HEK293 (cell line): ENCODE measurements around the gene MADCAM1.

ENCODE experiments used
- KLF16 ChIP-seq: fragments of 450-650 bp; formaldehyde crosslinking; IDR thresholded peaks from 2 replicates; pipeline ENCODE4 v1.5.1; 2017; ENCODE audit warnings: missing biosample characterization, missing genetic modification characterization
- RBAK ChIP-seq: fragments of 450-650 bp; formaldehyde crosslinking; IDR thresholded peaks from 2 replicates; pipeline ENCODE4 v1.5.1; 2016; ENCODE audit warnings: missing biosample characterization, missing genetic modification characterization
- ZBTB8A ChIP-seq: fragments of 450-650 bp; formaldehyde crosslinking; IDR thresholded peaks from 2 replicates; pipeline ENCODE4 v1.5.1; 2016; ENCODE audit warnings: missing biosample characterization, missing genetic modification characterization
- ZNF114 ChIP-seq: fragments of 450-650 bp; formaldehyde crosslinking; IDR thresholded peaks from 2 replicates; pipeline ENCODE4 v1.5.0; 2017; ENCODE audit warnings: missing biosample characterization, missing genetic modification characterization
- ZNF133 ChIP-seq: fragments of 450-650 bp; formaldehyde crosslinking; IDR thresholded peaks from 2 replicates; pipeline ENCODE4 v1.5.1; 2016; ENCODE audit warnings: missing biosample characterization, missing genetic modification characterization
- ZNF184 ChIP-seq: fragments of 450-650 bp; IDR thresholded peaks from 2 replicates; pipeline ENCODE4 v1.5.1; 2018; ENCODE audit warnings: missing biosample characterization, mild to moderate bottlenecking, missing genetic modification characterization
- ZNF248 ChIP-seq: fragments of 450-650 bp; formaldehyde crosslinking; IDR thresholded peaks from 2 replicates; pipeline ENCODE4 v1.5.1; 2017; ENCODE audit warnings: missing biosample characterization, missing genetic modification characterization
- ZNF830 ChIP-seq: fragments of 450-650 bp; IDR thresholded peaks from 2 replicates; pipeline ENCODE4 v1.5.0; 2018; ENCODE audit warnings: missing biosample characterization, missing genetic modification characterization, low read depth, mild to moderate bottlenecking, moderate library complexity
- TF ChIP-seq, protein P1 (sequence below): fragments of 450-650 bp; formaldehyde crosslinking; IDR thresholded peaks from 2 replicates; pipeline ENCODE4 v1.5.1; 2016; ENCODE audit warnings: missing biosample characterization, missing genetic modification characterization
- TF ChIP-seq, protein P2 (sequence below): fragments of 450-650 bp; formaldehyde crosslinking; IDR thresholded peaks from 2 replicates; pipeline ENCODE4 v1.5.1; 2016; ENCODE audit warnings: missing biosample characterization, missing genetic modification characterization
- TF ChIP-seq, protein P3 (sequence below): fragments of 450-650 bp; formaldehyde crosslinking; optimal IDR thresholded peaks from 2 replicates; pipeline ENCODE3; 2016; ENCODE audit warnings: missing biosample characterization, mild to moderate bottlenecking, missing genetic modification characterization

DNA sequence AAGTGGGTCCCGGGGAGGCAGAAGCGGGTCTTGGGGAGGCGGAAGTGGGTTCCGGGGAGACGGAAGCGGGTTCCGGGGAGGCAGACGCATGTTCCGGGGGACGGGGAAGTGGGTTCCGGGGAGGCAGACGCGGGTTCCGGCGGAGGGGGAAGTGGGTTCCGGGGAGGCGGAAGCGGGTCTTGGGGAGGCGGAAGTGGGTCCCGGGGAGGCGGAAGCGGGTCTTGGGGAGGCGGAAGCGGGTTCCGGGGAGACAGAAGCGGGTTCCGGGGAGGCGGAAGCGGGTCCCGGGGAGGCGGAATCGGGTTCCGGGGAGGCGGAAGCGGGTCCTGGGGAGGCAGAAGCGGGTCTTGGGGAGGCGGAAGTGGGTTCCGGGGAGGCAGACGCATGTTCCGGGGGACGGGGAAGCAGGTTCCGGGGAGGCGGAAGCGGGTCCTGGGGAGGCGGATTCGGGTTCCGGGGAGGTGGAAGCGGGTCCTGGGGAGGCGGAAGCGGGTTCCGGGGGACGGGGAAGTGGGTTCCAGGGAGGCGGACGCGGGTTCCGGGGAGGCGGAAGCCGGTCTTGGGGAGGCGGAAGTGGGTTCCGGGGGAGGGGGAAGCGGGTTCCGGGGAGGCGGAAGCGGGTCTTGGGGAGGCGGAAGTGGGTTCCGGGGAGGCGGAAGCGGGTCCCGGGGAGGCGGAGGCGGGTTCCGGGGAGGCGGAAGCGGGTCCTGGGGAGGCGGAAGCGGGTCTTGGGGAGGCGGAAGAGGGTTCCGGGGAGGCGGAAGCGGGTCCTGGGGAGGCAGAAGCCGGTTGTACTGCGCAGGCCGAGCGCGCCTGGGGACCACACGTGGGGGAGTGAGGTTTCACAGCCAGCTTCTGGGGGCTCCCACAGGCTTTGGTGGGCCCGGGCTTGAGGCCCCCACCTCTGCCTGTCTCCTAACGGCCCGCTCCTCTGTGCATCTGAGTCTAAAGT lies 37.9 kb upstream of the MADCAM1 start:
- TF ChIP-seq, protein P1, sequence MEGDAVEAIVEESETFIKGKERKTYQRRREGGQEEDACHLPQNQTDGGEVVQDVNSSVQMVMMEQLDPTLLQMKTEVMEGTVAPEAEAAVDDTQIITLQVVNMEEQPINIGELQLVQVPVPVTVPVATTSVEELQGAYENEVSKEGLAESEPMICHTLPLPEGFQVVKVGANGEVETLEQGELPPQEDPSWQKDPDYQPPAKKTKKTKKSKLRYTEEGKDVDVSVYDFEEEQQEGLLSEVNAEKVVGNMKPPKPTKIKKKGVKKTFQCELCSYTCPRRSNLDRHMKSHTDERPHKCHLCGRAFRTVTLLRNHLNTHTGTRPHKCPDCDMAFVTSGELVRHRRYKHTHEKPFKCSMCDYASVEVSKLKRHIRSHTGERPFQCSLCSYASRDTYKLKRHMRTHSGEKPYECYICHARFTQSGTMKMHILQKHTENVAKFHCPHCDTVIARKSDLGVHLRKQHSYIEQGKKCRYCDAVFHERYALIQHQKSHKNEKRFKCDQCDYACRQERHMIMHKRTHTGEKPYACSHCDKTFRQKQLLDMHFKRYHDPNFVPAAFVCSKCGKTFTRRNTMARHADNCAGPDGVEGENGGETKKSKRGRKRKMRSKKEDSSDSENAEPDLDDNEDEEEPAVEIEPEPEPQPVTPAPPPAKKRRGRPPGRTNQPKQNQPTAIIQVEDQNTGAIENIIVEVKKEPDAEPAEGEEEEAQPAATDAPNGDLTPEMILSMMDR (tag by site-specific recombination): no peak
- no peak for TF ChIP-seq ZNF114 (tag by site-specific recombination)
- TF ChIP-seq ZNF830 (tag by site-specific recombination): no peak
- TF ChIP-seq KLF16: no peak
- no peak for TF ChIP-seq ZNF133 (tag by site-specific recombination)
- TF ChIP-seq RBAK (tag by site-specific recombination): no peak
- TF ChIP-seq, protein P2, sequence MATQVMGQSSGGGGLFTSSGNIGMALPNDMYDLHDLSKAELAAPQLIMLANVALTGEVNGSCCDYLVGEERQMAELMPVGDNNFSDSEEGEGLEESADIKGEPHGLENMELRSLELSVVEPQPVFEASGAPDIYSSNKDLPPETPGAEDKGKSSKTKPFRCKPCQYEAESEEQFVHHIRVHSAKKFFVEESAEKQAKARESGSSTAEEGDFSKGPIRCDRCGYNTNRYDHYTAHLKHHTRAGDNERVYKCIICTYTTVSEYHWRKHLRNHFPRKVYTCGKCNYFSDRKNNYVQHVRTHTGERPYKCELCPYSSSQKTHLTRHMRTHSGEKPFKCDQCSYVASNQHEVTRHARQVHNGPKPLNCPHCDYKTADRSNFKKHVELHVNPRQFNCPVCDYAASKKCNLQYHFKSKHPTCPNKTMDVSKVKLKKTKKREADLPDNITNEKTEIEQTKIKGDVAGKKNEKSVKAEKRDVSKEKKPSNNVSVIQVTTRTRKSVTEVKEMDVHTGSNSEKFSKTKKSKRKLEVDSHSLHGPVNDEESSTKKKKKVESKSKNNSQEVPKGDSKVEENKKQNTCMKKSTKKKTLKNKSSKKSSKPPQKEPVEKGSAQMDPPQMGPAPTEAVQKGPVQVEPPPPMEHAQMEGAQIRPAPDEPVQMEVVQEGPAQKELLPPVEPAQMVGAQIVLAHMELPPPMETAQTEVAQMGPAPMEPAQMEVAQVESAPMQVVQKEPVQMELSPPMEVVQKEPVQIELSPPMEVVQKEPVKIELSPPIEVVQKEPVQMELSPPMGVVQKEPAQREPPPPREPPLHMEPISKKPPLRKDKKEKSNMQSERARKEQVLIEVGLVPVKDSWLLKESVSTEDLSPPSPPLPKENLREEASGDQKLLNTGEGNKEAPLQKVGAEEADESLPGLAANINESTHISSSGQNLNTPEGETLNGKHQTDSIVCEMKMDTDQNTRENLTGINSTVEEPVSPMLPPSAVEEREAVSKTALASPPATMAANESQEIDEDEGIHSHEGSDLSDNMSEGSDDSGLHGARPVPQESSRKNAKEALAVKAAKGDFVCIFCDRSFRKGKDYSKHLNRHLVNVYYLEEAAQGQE: no peak
- TF ChIP-seq, protein P3, sequence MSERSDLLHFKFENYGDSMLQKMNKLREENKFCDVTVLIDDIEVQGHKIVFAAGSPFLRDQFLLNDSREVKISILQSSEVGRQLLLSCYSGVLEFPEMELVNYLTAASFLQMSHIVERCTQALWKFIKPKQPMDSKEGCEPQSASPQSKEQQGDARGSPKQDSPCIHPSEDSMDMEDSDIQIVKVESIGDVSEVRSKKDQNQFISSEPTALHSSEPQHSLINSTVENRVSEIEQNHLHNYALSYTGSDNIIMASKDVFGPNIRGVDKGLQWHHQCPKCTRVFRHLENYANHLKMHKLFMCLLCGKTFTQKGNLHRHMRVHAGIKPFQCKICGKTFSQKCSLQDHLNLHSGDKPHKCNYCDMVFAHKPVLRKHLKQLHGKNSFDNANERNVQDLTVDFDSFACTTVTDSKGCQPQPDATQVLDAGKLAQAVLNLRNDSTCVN: no peak
- TF ChIP-seq ZNF248 (tag by site-specific recombination): no peak
- TF ChIP-seq ZNF184 (tag by site-specific recombination): no peak
- TF ChIP-seq ZBTB8A (tag by site-specific recombination): no peak
